ENCODE results near the gene HJURP.
A peak's percentile ranks its signal among the peaks of the same experiment; 100 is the strongest.

- TF ChIP-seq CTCF (conservative IDR thresholded peaks at IDR 0.05) (no peak), ZFX (IDR thresholded peaks at IDR 0.05) (peak; percentile 65; the same call in 1 of the 2 replicates)
Observed at GRCh38 chr2:233854241-233854981, at the start of gene HJURP.
